Heart right ventricle (tissue), 16 donors: Measurements from ENCODE around the gene GRM8. TPM values are rescaled to one million over a fixed set of nuclear protein-coding genes. Genes with fewer than 3 reads are reported as not detected.

ENCODE experiments used
- ATAC-seq, 8 donors: fragments of 200-7000 bp; cut with Tn5 transposase; one replicate each; pipeline ENCODE4 v1.9.1; 2020; ENCODE audit warnings: mild to moderate bottlenecking in 8 of 8, moderate library complexity in 8 of 8, moderate number of reproducible peaks in 1 of 8
- DNase-seq, 2 donors: peaks; one replicate each; pipeline ENCODE4 v3.0.0-alpha.2; 2020
- H3K27ac ChIP-seq, 10 donors: fragments of 200-600 bp; sonication (generic) in 2 of 10; one replicate each; pipeline versions ENCODE4 v1.5.0 to v1.8.0; 2020 to 2022; ENCODE audit warnings: mild to moderate bottlenecking in 3 of 10
- H3K27me3 ChIP-seq, 7 donors: fragments of 200-600 bp; one replicate each; pipeline ENCODE4 v1.8.0; 2021 to 2022; ENCODE audit warnings: mild to moderate bottlenecking in 2 of 7
- H3K36me3 ChIP-seq, 9 donors: fragments of 200-600 bp; sonication (generic) in 1 of 9; one replicate each; pipeline versions ENCODE4 v1.5.0 to v1.8.0; 2020 to 2022; ENCODE audit warnings: mild to moderate bottlenecking in 2 of 9
- H3K4me1 ChIP-seq, 9 donors: fragments of 200-600 bp; sonication (generic) in 1 of 9; one replicate each; pipeline versions ENCODE4 v1.5.0 to v1.8.0; 2020 to 2022; ENCODE audit warnings: mild to moderate bottlenecking in 4 of 9
- H3K4me3 ChIP-seq, 10 donors: fragments of 200-600 bp; sonication (generic) in 2 of 10; one replicate each; pipeline versions ENCODE4 v1.5.0 to v1.8.0; 2020 to 2022; ENCODE audit warnings: mild to moderate bottlenecking in 7 of 10, moderate library complexity in 2 of 10
- H3K9me3 ChIP-seq, 11 donors: fragments of 200-600 bp in 10 of 11; sonication (generic) in 2 of 11; one replicate each; pipeline versions ENCODE4 v1.5.0 to v1.8.0; 2013 to 2022; ENCODE audit warnings: mild to moderate bottlenecking in 2 of 11, control low read depth in 1 of 11, moderate library complexity in 1 of 11
- CTCF ChIP-seq, 9 donors: fragments of 200-600 bp; sonication (generic) in 2 of 9; IDR thresholded peaks; one replicate each; pipeline versions ENCODE4 v1.5.0 to v1.8.0; 2021 to 2022; ENCODE audit warnings: antibody characterized with exemption in 9 of 9, mild to moderate bottlenecking in 5 of 9, moderate library complexity in 1 of 9
- WGBS, 2 donors: extraction: QIAGEN DNeasy Blood & Tissue Kit; methylation state at CpG; one replicate each; pipeline ENCODE4 v1.1.7; 2013; ENCODE audit warnings: inconsistent platforms in 1 of 2; 5-methylcytosine and 5-hydroxymethylcytosine counted together
- intact Hi-C, 10 donors: fragments of 100-400 bp; cut with DNase I; formaldehyde crosslinking; loops; one replicate each; pipeline versions ENCODE4 v1.11.1 to v1.14.2; 2022
- polyA plus RNA-seq, 2 donors: library from polyadenylated mRNA; stranded (reverse); fragments of 200-250 nt; gene quantifications; one replicate each; pipeline ENCODE4 v1.2.3, GENCODE V29; 2013
- total RNA-seq, 10 donors: library from RNA; stranded (reverse); fragmentation: NEBNext Ultra II Directional in 3 of 10; extraction: Animal tissue kit (Norgen Biotek cat#: 25700) in 3 of 10; gene quantifications; one replicate each; pipeline versions ENCODE4 v1.2.1 to v1.2.4, GENCODE V29; 2021 to 2023
- donor health status: Arrhythmogenic right ventricular cardiomyopathy.
- donor health status: ischemic (EF 13 %, LVEDD 7.1; RV severe dilation, severe dysfunction).
- donor health status: healthy with polysubstance abuse.
- donor health status: DM: no; HTN: yes; CAD: no.
- donor health status: DM: no; HTN: no; CAD: no.
- donor health status: ischemic (EF 25% LVEDD 6.9; RV normal size, moderate dysfunction).
- donor health status: ischemic (EF 25% LVEDD 5.7; RV mildly dilated, moderate dysfunction).
- donor health status: healthy.
- donor health status: DM: yes; HTN: yes; CAD: no.
- donor health status: Ischemic cardiomyopathy.
- donor health status: ischemic (EF 35%, LVEDD 5.7; RV mildly dilated, moderate dysfunction).
- donor health status: nonischemic (EF 11% LVEDD 7.7; RV severe dilation, severe dysfunction).
- donor health status: DM: yes; HTN: yes; CAD: no.
- donor health status: PGD.
- donor health status: ischemic (EF 29% LVEDD 5.4; RV normal size, mild dysfunction).
- donor health status: nonischemic (EF 23%, LVEDD 6.1; RV moderate dilation, normal function).

GRM8 gene
- total and polyA plus RNA-seq, 12 donors: 0.13 to 0.68 (median 0.34) TPM; not detected in 5

GRCh38 chr7:127021019-127021738 lies 231.6 kb downstream of the GRM8 start:
- Histone ChIP-seq H3K9me3 (no peaks in the 10 kb centered on the region), H3K4me1 (no peaks in the 10 kb centered on the region), H3K27me3 (no peaks in the 10 kb centered on the region), H3K36me3 (no peaks in the 10 kb centered on the region), H3K4me3 (no peak overlapping the region), H3K27ac (no peak overlapping the region)
- no peak for ATAC-seq
- intact Hi-C loops: no loop called here
- no peak for DNase-seq
- no peak for TF ChIP-seq CTCF (IDR thresholded peaks at IDR 0.05)

GRCh38 chr7:127018889-127019288 lies 233.9 kb downstream of the GRM8 start:
- no peak for DNase-seq
- Histone ChIP-seq H3K4me3 (no peak overlapping the region), H3K36me3 (no peaks in the 10 kb centered on the region), H3K9me3 (no peaks in the 10 kb centered on the region), H3K27me3 (no peaks in the 10 kb centered on the region), H3K27ac (no peak overlapping the region), H3K4me1 (no peaks in the 10 kb centered on the region)
- intact Hi-C loops: no loop called here
- no peak for ATAC-seq
- 68 to 69% methylated on average over 2 of the region's 2 CpGs for WGBS, 2 donors
- TF ChIP-seq CTCF (IDR thresholded peaks at IDR 0.05): no peak

- H3K36me3 ChIP-seq: no peaks in the 10 kb centered on the region
- H3K4me3 ChIP-seq: no peak overlapping the region
- intact Hi-C loops: no loop called here
- no peak overlapping the region for H3K27ac ChIP-seq
- H3K4me1 ChIP-seq: no peaks in the 10 kb centered on the region
- TF ChIP-seq CTCF (IDR thresholded peaks at IDR 0.05): no peak
- no peaks in the 10 kb centered on the region for H3K9me3 ChIP-seq
- ATAC-seq (no peak), DNase-seq (no peak)
- no peaks in the 10 kb centered on the region for H3K27me3 ChIP-seq
- 57% methylated on average over 2 of the region's 2 CpGs for WGBS, 2 donors
Measured at GRCh38 chr7:127017196-127017595, 235.5 kb downstream of the GRM8 start.

GRCh38 chr7:127000725-127001124 lies 252.0 kb downstream of the GRM8 start:
- intact Hi-C loops: no loop called here
- Histone ChIP-seq H3K9me3 (peaks cover 0 to 3% (median 0%) of the 10 kb centered on the region in 11 donors), H3K4me1 (no peaks in the 10 kb centered on the region), H3K27me3 (no peaks in the 10 kb centered on the region), H3K36me3 (no peaks in the 10 kb centered on the region), H3K4me3 (no peak overlapping the region), H3K27ac (no peak overlapping the region)
- DNase-seq (no peak), ATAC-seq (no peak)
- 79 to 83% methylated on average over 3 of the region's 3 CpGs for WGBS, 2 donors
- no peak for TF ChIP-seq CTCF (IDR thresholded peaks at IDR 0.05)
